K562 (cell line): ENCODE data around the gene SERGEF. TPM values are rescaled to one million over a fixed set of nuclear protein-coding genes. Genes with fewer than 3 reads are reported as not detected.

Source experiments
- ATAC-seq: fragments of 200-7000 bp; cut with Tn5 transposase; 3 replicates; pipeline ENCODE4 v1.9.1; 2020; ENCODE audit warnings: moderate library complexity
- BruUV-seq: library from RNA; stranded (reverse); fragments of 400-500 nt; replicated peaks from 2 replicates; lab custom pipeline; 2021; lab: Mats Ljungman, UMichigan
- CTCF ChIA-PET: fragments of 300-600 bp; formaldehyde crosslinking; extraction: SDS; loops from one replicate; lab custom pipeline; 2021; ENCODE audit warnings: low intra/inter-chr PET ratio; lab: Yijun Ruan, JAX
- POLR2A ChIA-PET: fragments of 300-600, 350-650 bp; sonication (Branson Sonifier 250); formaldehyde crosslinking; extraction: SDS; loops from one replicate; lab custom pipeline; 2021; ENCODE audit warnings: antibody characterized with exemption, inconsistent platforms; lab: Yijun Ruan, JAX
- DNase-seq, 4 experiments: peaks; one replicate each; pipeline versions ENCODE4 v3.0.0 to v3.0.0-alpha.2; 2011 to 2018; ENCODE audit warnings: low spot score in 3 of 4, mixed read lengths in 3 of 4; ENCODE audit errors: extremely low read depth in 1 of 4
- FAIRE-seq: peaks from 2 replicates; lab custom pipeline; 2011; peaks lifted over from hg19 to GRCh38; lab: Jason Lieb, UNC
- H2AFZ ChIP-seq: 2 replicates; pipeline ENCODE4 v1.6.0; 2011; ENCODE audit warnings: low read depth, low read length, control low read depth, inconsistent platforms
- H3K27ac ChIP-seq: fragments of 200-600 bp; 3 replicates; pipeline ENCODE4 v1.8.0; 2011; ENCODE audit warnings: low read depth, mild to moderate bottlenecking, control low read depth, inconsistent platforms, low read length, moderate library complexity, mixed read lengths; ENCODE audit errors: extremely low read depth
- H3K27me3 ChIP-seq, 2 experiments: fragments of 300-600 bp in 1 of 2; 2 replicates in 1 of 2; 3 replicates in 1 of 2; pipeline versions ENCODE4 v1.6.0 to v1.8.0; 2011; ENCODE audit warnings: inconsistent platforms in 2 of 2, low read length in 2 of 2, mild to moderate bottlenecking in 1 of 2, mixed read lengths in 1 of 2, moderate library complexity in 1 of 2; ENCODE audit not compliant: control insufficient read depth in 2 of 2, insufficient read depth in 2 of 2
- H3K36me3 ChIP-seq: fragments of 300-600 bp; 3 replicates; pipeline ENCODE4 v1.8.0; 2011; ENCODE audit warnings: mild to moderate bottlenecking, low read length, inconsistent platforms; ENCODE audit not compliant: control insufficient read depth, insufficient read depth
- H3K4me1 ChIP-seq, 2 experiments: fragments of 200-600 bp in 1 of 2; replicated peaks in 1 of 2; 2 replicates in 1 of 2; 3 replicates in 1 of 2; pipeline versions ENCODE4 v1.5.1 to v1.8.0; 2011; ENCODE audit warnings: inconsistent platforms in 2 of 2, low read length in 2 of 2, mild to moderate bottlenecking in 1 of 2, mixed read lengths in 1 of 2, moderate library complexity in 1 of 2; ENCODE audit not compliant: control insufficient read depth in 2 of 2, insufficient read depth in 2 of 2
- H3K4me2 ChIP-seq: 2 replicates; pipeline ENCODE4 v1.6.1; 2011; ENCODE audit warnings: low read length, control low read depth, inconsistent platforms, mixed read lengths; ENCODE audit not compliant: insufficient read depth
- H3K4me3 ChIP-seq: fragments of 200-600 bp; sonication (generic), shearing (Covaris generic); 2 replicates; pipeline ENCODE4 v1.5.1; 2016; ENCODE audit warnings: control low read depth, inconsistent platforms
- H3K79me2 ChIP-seq: fragments of 200-600 bp; 3 replicates; pipeline ENCODE4 v1.8.0; 2011; ENCODE audit warnings: low read length, inconsistent platforms; ENCODE audit not compliant: control insufficient read depth, insufficient read depth
- H3K9ac ChIP-seq, 2 experiments: 2 replicates each; pipeline versions ENCODE4 v1.6.0 to v1.6.1; 2011; ENCODE audit warnings: low read depth in 2 of 2, low read length in 2 of 2, control low read depth in 1 of 2, inconsistent platforms in 1 of 2, mild to moderate bottlenecking in 1 of 2, mixed read lengths in 1 of 2; ENCODE audit not compliant: insufficient read depth in 1 of 2
- H3K9me1 ChIP-seq: one replicate; pipeline ENCODE4 v1.6.0; 2011; ENCODE audit warnings: inconsistent platforms, mild to moderate bottlenecking, low read length, moderate library complexity; ENCODE audit not compliant: control insufficient read depth, insufficient read depth
- H3K9me3 ChIP-seq: replicated peaks from 2 replicates; pipeline ENCODE4 v1.5.1; 2011; ENCODE audit warnings: low read depth, low read length, inconsistent platforms; ENCODE audit not compliant: control insufficient read depth, insufficient read depth
- H4K20me1 ChIP-seq: replicated peaks from 2 replicates; pipeline ENCODE4 v1.6.1; 2011; ENCODE audit warnings: low read length, inconsistent platforms, mixed read lengths; ENCODE audit not compliant: control insufficient read depth, insufficient read depth
- CHD2 ChIP-seq: IDR thresholded peaks from 2 replicates; pipeline ENCODE4 v1.6.1; 2011; ENCODE audit warnings: low read depth, low read length
- EHMT2 ChIP-seq: fragments of 450-650 bp; IDR thresholded peaks from 2 replicates; pipeline ENCODE4 v1.6.1; 2018; ENCODE audit warnings: antibody characterized with exemption
- HNRNPUL1 ChIP-seq: fragments of 200-400 bp; formaldehyde crosslinking; IDR thresholded peaks from 2 replicates; pipeline ENCODE4 v1.6.1; 2017; ENCODE audit warnings: low read length
- NRF1 ChIP-seq, 2 experiments: fragments of 450-650 bp; IDR thresholded peaks in 1 of 2; conservative IDR thresholded peaks in 1 of 2; 2 replicates each; pipeline ENCODE4 v1.6.1; 2014; ENCODE audit warnings: mild to moderate bottlenecking in 2 of 2
- TCF3 ChIP-seq: sonication (generic); formaldehyde crosslinking; IDR thresholded peaks from 2 replicates; pipeline ENCODE4 v1.4.0; 2020; ENCODE audit warnings: mild to moderate bottlenecking, missing genetic modification reagents
- TEAD1 ChIP-seq, 2 experiments: fragments of 450-650 bp in 1 of 2; sonication (generic) in 1 of 2; formaldehyde crosslinking; IDR thresholded peaks; 2 replicates each; pipeline versions ENCODE4 v1.4.0 to v1.8.0; 2020 to 2022; ENCODE audit warnings: mild to moderate bottlenecking in 2 of 2, missing genetic modification reagents in 1 of 2
- ZNF274 ChIP-seq: IDR thresholded peaks from 2 replicates; pipeline ENCODE4 v1.6.1; 2011; ENCODE audit warnings: low read depth, mild to moderate bottlenecking, low read length, moderate library complexity, borderline replicate concordance
- ZNF444 ChIP-seq: fragments of 250-450 bp; sonication (Bioruptor Pico); IDR thresholded peaks from 2 replicates; pipeline ENCODE4 v1.4.0; 2020; ENCODE audit warnings: mild to moderate bottlenecking, moderate library complexity
- WGBS: fragments of 100-300 bp; shearing (Covaris generic); methylation state at CpG from one replicate; pipeline ENCODE4 v1.1.6; 2016; ENCODE audit warnings: low coverage, mixed read lengths; ENCODE audit not compliant: insufficient coverage; ENCODE audit errors: missing lambda C conversion rate; 5-methylcytosine and 5-hydroxymethylcytosine counted together
- in situ Hi-C: fragments of 300-500 bp; cut with MboI; formaldehyde crosslinking; loops from 4 replicates; pipeline ENCODE4 v1.15.0; 2018; ENCODE audit warnings: inconsistent platforms, mixed read lengths
- intact Hi-C: fragments of 100-400 bp; cut with micrococcal nuclease; formaldehyde crosslinking; loops from 2 replicates; pipeline ENCODE4 v1.14.2; 2022
- polyA plus RNA-seq, 8 experiments: library from polyadenylated mRNA; depleted of rRNA in 4 of 8; stranded (reverse) in 5 of 8; unstranded in 3 of 8; fragments of >200 nt; fragmentation: Nextera tagmentation in 2 of 8; fragmentation: Illumina TruSeq in 1 of 8; extraction: Ambion mirVana in 2 of 8; extraction: Trizol in 1 of 8; gene quantifications; 2 replicates each; pipeline versions ENCODE4 v1.2.1 to v1.2.3, GENCODE V29; 2011 to 2014; ENCODE audit warnings: inconsistent platforms in 1 of 8, missing spikeins in 1 of 8
- total RNA-seq, 7 experiments: library from RNA; depleted of rRNA in 6 of 7; stranded (reverse); fragments of >200 nt in 6 of 7; fragmentation: Illumina TruSeq in 2 of 7; extraction: Trizol in 2 of 7; gene quantifications; 2 replicates each; pipeline versions ENCODE4 v1.2.1 to v1.2.3, GENCODE V29; 2011 to 2021; ENCODE audit warnings: low replicate concordance in 1 of 7
- TF ChIP-seq, protein P1 (sequence below): sonication (generic); formaldehyde crosslinking; IDR thresholded peaks from 2 replicates; pipeline ENCODE4 v1.8.0; 2022; ENCODE audit warnings: mild to moderate bottlenecking, missing genetic modification reagents
- TF ChIP-seq, protein P2 (sequence below), 2 experiments: IDR thresholded peaks in 1 of 2; conservative IDR thresholded peaks in 1 of 2; 2 replicates each; pipeline ENCODE4 v1.6.1; 2016; ENCODE audit warnings: low read depth in 2 of 2, mild to moderate bottlenecking in 1 of 2, missing compliant biosample characterization in 1 of 2, missing genetic modification characterization in 1 of 2, moderate library complexity in 1 of 2
- TF ChIP-seq, protein P3 (sequence below): fragments of 450-650 bp; IDR thresholded peaks from 2 replicates; pipeline ENCODE4 v1.6.1; 2016

Gene SERGEF
- total and polyA plus RNA-seq, 9 of the 15 experiments (the other 6 are each of a cell fraction or from before 2014, with no cell fraction given) = 10.2 to 28.0 (median 19.9) TPM

DNA sequence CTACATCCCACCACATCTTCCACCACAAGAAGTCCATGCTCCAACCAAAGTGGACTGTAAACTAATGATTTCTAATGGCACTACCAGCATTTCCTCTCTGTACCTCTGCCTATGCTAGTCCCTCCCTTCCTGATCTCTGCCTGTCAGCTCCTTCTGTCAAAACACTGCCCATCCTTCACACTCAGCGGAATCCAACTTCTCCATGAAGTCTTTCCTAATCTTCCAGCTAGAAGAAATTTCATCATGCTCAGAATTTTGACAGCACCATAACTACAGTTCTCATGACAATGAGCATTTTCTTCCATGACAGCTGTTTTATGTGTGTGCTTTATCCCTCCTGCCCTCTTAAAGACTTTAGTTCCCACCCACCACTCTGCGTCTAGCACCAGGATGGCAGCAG lies 111.4 kb downstream of the SERGEF start:
- H3K79me2 ChIP-seq = no peaks in the 10 kb centered on the region
- 94% methylated on average over 1 of the region's 2 CpGs for WGBS
- H3K9me3 ChIP-seq = no peaks in the 10 kb centered on the region
- H3K4me1 ChIP-seq = peaks cover 0 to 6% of the 10 kb centered on the region in 2 experiments; a peak in 1 of 5 replicates
- no peak overlapping the region for H2AFZ ChIP-seq
- POLR2A ChIA-PET = no interaction called here
- no peak overlapping the region for H3K27ac ChIP-seq
- FAIRE-seq = no peak
- DNase-seq = no peak
- in situ Hi-C loops = no loop called here
- no peak overlapping the region for H3K4me3 ChIP-seq
- CTCF ChIA-PET = no interaction called here
- no peak for ATAC-seq
- intact Hi-C loops = loop anchor here (10.0 kb wide), 2 partner anchors 63 to 167 kb away; partner anchors contain the start of gene KCNC1
- no TSS peak for BruUV-seq
- no peak overlapping the region for H3K4me2 ChIP-seq
- no peaks in the 10 kb centered on the region for H3K9me1 ChIP-seq
- no peak for TF ChIP-seq TCF3
- TF ChIP-seq, protein P1, sequence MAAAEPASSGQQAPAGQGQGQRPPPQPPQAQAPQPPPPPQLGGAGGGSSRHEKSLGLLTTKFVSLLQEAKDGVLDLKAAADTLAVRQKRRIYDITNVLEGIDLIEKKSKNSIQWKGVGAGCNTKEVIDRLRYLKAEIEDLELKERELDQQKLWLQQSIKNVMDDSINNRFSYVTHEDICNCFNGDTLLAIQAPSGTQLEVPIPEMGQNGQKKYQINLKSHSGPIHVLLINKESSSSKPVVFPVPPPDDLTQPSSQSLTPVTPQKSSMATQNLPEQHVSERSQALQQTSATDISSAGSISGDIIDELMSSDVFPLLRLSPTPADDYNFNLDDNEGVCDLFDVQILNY (CRISPR knock-in tag) = no peak
- TF ChIP-seq TEAD1 (CRISPR knock-in tag; IDR thresholded peaks at IDR 0.05) = no peak
- TF ChIP-seq EHMT2 = no peak
- no peak for TF ChIP-seq ZNF274
- H3K27me3 ChIP-seq = no peaks in the 10 kb centered on the region
- no peaks in the 10 kb centered on the region for H3K36me3 ChIP-seq
- peaks cover 5% of the 10 kb centered on the region; the same call in 1 of the 2 replicates for H4K20me1 ChIP-seq
- H3K9ac ChIP-seq = no peak overlapping the region

DNA sequence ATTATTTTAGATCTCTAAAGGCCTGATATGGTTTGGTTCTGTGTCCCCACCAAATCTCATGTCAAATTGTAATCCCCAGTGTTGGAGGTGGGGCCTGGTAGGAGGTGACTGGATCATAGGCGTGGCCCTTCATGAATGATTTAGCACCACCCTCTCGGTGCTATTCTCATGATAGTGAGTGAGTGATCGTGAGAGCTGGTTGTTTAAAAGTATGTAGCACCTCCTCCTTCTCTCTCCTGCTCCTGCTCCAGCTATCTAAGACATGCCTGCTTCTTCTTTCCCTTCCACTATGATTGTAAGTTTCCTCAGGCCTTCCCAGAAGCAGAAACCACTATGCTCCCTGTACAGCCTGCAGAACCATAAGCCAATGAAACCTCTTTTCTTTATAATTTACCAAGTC lies 114.1 kb downstream of the SERGEF start:
- Histone ChIP-seq H2AFZ (no peak overlapping the region), H3K9me3 (no peaks in the 10 kb centered on the region), H3K4me3 (no peak overlapping the region), H3K9ac (no peak overlapping the region), H3K9me1 (no peaks in the 10 kb centered on the region), H3K4me2 (no peak overlapping the region), H3K4me1 (peaks cover 0 to 6% of the 10 kb centered on the region in 2 experiments; a peak in 1 of 5 replicates), H3K27ac (no peak overlapping the region), H3K79me2 (no peaks in the 10 kb centered on the region), H3K36me3 (no peaks in the 10 kb centered on the region), H3K27me3 (no peaks in the 10 kb centered on the region), H4K20me1 (peaks cover 5% of the 10 kb centered on the region; the same call in 1 of the 2 replicates)
- ATAC-seq = peak; percentile 100
- CTCF ChIA-PET = no interaction called here
- in situ Hi-C loops = no loop called here
- DNase-seq = peak in 2 of 4 experiments; percentile 44 to 70
- POLR2A ChIA-PET = interaction anchor here (0.5 to 1.3 kb wide), 4 partner anchors 9 to 14 kb away, joined by 3 to 4 read pairs (median 3); no protein-coding TSS in a partner anchor
- 0% methylated on average over 3 of the region's 3 CpGs for WGBS
- peak; percentile 87 for FAIRE-seq
- no TSS peak for BruUV-seq
- intact Hi-C loops = no loop called here
- TF ChIP-seq, protein P2, sequence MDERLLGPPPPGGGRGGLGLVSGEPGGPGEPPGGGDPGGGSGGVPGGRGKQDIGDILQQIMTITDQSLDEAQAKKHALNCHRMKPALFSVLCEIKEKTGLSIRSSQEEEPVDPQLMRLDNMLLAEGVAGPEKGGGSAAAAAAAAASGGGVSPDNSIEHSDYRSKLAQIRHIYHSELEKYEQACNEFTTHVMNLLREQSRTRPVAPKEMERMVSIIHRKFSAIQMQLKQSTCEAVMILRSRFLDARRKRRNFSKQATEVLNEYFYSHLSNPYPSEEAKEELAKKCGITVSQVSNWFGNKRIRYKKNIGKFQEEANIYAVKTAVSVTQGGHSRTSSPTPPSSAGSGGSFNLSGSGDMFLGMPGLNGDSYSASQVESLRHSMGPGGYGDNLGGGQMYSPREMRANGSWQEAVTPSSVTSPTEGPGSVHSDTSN (CRISPR knock-in tag; IDR thresholded peaks at IDR 0.05; ENCODE audit: low read depth) = 0 out of 2 replicates have a peak, but pooled peaks have one; percentile 24
- TF ChIP-seq, protein P2 (tag; conservative IDR thresholded peaks at IDR 0.05; ENCODE audit: low read depth) = peak; percentile 89
- TF ChIP-seq CHD2 (peak; percentile 73; the same call in 1 of the 2 replicates), ZNF444 (CRISPR knock-in tag) (no peak), HNRNPUL1 (no peak), NRF1 (conservative IDR thresholded peaks at IDR 0.05 in 1 of 2, IDR thresholded peaks at IDR 0.05 in 1 of 2) (peak; percentile 50 to 55; a peak in 3 of 4 replicates)
- TF ChIP-seq, protein P3, sequence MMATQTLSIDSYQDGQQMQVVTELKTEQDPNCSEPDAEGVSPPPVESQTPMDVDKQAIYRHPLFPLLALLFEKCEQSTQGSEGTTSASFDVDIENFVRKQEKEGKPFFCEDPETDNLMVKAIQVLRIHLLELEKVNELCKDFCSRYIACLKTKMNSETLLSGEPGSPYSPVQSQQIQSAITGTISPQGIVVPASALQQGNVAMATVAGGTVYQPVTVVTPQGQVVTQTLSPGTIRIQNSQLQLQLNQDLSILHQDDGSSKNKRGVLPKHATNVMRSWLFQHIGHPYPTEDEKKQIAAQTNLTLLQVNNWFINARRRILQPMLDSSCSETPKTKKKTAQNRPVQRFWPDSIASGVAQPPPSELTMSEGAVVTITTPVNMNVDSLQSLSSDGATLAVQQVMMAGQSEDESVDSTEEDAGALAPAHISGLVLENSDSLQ = peak; percentile 93
